Measurements from ENCODE around the gene ABCG1. TPM values are rescaled to one million over a fixed set of nuclear protein-coding genes. Genes with fewer than 3 reads are reported as not detected.
A peak's percentile ranks its signal among the peaks of the same experiment; 100 is the strongest.

The ABCG1 gene
- total RNA-seq, 1 donor from 2014 or later, result 156 TPM

DNA sequence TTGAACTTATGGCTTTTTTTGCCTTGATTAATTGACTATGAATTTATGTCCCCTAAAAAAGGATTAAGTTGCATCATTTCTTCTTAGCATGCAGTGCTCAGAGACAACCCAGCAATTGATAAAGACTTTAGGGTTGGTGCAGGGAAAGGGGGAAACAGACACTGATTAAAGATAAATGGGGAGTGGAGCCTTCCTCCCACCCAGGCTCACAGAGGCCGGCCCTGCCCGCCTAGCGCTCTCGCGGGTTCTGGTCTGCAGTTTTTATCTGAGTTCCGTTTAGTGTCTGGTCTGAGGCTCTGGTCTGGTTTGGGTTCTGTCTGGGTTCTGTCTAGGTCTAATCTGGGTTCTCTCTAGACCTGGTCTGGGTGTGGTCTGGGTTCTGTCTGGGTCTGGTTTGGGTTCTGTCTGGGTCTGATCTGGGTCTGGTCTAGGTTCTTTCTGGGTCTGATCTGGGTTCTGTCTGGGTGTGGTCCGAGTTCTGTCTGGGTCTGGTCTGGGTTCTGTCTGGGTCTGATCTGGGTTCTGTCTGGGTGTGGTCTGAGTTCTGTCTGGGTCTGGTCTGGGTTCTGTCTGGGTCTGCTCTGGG, 48.1 kb downstream of the ABCG1 start:
- no peak for DNase-seq (ENCODE audit: low read depth in 2 of 2)

DNA sequence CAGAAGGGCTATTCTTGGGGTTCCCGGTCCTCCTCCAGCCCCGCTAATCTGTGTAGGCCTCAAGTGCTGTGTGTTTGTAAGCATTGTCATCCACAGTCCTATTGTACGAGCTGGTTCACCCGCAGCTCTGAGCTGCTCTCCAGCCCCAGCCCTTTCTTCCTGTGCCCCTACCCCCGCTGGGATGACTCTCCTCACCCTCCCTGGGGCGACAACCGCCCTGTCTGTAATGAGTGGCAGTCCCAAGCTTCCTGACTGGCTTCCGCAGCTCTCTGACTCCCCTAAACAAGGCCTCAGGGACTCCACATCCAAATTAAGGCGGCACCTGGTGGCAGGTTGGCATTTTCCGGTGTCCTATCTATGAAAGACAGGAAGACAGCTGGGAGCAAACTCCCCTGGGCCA, 50.4 kb downstream of the ABCG1 start:
- peak in 1 of 2 donors; percentile 45 for DNase-seq (ENCODE audit: low read depth in 2 of 2)

DNA sequence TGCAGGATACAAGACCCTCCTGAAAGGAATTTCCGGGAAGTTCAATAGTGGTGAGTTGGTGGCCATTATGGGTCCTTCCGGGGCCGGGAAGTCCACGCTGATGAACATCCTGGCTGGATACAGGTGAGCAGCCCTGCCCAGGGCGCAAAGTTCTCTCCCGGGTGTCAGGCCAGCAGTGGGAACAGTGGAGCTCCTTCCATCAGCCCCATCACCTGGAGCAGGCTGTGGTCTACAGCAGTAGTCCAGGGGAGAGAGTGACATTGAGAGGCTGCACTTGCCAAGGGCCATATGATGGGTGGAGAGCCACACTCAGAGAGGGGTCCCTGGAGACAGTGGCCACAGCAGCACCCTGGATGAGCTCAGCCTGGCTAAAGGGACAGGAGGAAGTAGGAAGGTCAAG, 52.1 kb downstream of the ABCG1 start:
- no peak for DNase-seq (ENCODE audit: low read depth in 2 of 2)

DNA sequence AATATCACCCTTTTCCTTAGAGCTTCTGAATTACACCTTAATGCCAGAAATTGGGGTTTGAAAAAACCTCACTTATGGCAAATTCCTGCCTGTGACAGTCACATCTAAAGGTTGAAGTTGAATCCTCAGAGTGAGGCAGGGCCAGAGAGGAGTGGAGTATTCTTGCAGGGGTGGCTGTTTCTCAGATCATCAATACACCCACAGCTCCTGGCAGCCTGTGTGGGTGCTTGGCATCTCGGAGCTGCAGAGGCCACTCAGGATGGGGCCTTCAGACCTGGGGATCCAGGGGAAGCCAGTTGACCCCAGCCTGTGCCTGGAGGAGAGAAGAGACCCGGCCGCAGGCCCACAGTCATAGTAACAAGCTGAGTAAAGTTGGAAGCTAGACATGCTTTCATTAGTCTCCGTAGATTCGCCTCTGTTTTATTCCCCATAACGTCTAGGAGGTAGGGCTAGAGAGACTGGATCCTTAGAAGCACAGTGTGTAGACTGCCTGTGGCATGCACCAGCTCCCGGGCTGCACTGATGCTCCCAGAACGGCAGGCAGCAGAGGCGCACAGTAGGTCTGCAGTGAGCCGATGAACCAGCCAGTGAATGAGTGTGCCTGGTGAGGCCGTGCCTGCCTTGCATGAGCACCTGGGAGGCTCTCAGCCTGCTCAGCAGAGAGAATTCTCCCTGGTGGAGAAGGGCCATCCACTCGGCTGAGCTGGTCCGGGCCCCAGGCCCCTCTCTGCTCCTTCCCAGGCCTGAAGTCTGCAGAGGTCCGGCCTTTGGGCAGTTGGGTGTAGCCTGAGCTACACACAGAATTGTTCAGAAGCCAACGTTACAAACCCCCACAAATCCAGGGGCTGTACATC, 53.4 kb downstream of the ABCG1 start:
- DNase-seq (ENCODE audit: low read depth in 2 of 2), result no peak

DNA sequence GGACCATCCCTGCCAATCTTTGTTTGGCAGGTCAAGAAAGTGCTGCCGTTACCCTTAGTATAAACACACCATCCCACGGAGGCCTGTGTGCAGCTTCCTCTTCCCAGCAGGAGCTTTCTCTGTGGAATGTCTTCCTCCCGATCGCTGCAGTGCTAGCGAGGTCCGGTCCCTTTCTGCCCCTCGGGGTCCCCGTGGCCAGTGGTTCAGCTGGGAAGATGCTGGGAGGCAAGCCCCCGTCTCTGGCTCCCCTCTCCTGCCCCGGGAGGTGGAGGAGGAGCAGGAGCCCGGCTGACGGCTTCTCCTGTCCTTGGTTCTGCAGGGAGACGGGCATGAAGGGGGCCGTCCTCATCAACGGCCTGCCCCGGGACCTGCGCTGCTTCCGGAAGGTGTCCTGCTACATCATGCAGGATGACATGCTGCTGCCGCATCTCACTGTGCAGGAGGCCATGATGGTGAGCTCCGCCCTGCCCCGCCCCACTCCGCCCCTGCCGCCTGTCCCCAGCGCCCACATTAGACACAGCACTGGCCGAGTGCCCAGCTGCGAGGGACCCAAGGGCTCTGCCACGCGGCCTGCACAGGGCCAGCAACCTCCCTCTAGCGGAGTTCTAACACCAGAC, 54.2 kb downstream of the ABCG1 start:
- DNase-seq (ENCODE audit: low read depth in 2 of 2), result no peak

DNA sequence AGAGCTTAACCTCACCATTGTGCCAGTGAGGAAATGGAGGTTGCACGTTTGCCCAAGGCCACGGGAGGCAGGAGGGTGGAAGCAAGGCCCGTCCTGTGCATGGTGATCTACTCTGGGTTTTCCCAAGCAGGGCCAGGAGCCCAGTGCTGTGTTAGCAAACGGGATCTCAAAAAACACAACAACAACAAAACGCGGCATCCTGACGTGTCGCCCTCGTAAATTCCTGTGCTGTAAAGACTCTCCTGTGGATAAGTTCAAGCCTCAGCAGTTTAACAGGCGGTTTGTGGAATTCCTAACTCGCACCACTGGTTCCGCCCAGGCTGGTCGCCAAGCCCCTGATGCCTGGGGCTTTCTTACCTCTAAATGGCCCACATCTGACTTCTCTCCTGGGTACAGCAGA, 57.1 kb downstream of the ABCG1 start:
- DNase-seq (ENCODE audit: low read depth in 2 of 2), result no peak

DNA sequence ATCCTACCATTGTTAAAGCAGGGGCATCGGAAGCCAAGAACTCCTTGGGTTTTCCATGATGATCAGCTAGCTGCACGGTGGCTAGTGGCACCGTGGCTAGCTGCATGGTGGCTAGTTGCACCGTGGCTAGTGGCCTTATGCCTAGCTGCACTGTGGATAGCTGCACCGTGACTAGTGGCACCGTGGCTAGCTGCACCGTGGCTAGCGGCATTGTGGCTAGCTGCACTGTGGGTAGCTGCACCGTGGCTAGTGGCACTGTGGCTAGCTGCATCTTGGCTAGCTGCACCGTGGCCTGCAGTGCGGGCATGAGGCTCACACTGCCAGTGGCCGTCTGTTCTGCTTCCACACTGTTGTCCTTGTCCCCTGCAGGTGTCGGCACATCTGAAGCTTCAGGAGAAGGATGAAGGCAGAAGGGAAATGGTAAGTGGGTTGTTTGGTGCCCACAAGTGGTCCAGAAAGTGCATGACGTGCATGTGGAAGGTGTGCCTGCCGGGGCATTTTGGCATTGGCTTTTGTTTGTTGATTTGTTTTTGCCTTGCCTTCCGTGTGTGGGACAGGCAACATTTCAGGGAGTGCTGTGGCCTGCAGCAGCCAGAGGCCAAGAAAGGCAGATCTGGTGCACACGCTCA, 57.7 kb downstream of the ABCG1 start:
- no peak for DNase-seq (ENCODE audit: low read depth in 2 of 2)

DNA sequence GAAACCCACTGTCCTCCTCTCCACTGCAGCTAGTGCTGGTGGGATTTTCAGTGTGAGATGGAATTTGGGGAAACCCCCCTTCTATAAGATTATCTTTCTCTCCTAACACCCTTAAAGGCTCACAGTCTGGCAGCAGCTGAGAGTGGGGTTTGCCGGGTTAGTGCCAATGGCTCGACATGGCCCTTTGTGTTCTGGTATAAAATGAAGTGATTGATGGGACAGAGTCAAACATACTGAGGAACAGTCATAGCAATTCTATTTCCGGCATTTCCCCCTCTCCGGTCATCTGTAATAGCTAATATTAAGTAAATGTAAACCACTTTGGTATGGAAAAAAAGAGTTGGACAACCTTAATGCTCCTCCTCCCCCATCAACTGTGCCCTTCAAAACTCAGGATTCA, 58.7 kb downstream of the ABCG1 start:
- DNase-seq (ENCODE audit: low read depth in 2 of 2), result peak; percentile 67 to 89

DNA sequence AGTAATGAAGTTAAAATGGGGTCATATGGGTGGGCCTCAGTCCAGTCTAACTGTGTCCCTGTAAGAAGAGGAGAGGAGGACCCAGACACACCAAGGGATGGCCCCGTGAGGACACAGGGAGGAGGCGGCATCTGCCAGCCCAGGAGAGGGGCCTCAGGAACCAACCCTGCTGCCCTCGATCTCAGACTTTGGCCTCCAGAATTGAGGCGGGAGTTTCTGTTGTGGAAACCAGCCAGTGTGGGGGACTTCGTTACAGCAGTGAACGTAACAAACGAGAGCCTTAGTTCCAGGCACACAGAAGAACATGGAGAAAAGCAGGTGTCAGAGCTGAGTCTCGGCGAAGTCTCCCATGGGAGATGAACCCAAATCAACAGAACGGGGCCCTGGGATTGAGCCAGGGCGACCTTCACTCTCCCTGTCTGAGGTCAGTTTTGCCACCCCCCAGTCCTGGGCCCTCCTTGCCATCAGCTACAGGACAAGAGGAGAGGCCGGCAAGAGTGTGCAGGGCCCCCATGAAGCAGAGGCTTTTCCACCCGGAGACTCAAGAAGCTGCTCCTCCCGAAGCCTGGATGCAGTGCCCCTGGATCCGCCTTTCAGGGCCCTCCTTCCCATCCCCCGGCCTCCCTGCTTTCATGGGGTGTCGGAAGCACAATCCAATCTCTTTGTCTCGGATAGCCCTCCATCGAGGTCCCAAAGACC, 59.7 kb downstream of the ABCG1 start:
- DNase-seq (ENCODE audit: low read depth in 2 of 2), result no peak

DNA sequence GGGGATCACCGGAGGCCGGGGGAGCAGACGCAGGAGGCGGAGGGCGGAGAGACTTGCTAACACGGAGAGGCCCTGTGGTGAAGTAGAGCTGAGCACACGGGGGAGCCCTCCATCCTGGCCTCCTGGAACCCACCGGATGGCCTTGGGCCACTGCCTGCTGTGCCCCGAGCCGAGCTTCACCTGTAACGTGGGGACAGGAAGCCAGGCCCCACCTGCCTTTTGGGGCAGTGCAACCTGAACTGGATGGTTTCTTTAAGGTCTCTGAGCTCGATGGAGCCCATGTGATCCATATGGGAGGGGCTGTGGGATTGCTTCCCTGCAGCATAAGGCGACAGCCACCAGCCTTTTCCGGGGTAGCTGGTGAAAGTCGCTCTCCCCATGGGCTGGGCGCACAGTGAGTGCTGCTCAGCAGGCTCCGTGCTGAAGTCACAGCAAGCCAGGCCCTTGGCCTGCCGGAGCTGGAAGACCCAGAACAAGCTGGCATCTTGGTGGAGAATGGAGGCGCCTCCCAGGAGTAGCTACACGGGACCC, 60.5 kb downstream of the ABCG1 start:
- no peak for DNase-seq (ENCODE audit: low read depth in 2 of 2)

DNA sequence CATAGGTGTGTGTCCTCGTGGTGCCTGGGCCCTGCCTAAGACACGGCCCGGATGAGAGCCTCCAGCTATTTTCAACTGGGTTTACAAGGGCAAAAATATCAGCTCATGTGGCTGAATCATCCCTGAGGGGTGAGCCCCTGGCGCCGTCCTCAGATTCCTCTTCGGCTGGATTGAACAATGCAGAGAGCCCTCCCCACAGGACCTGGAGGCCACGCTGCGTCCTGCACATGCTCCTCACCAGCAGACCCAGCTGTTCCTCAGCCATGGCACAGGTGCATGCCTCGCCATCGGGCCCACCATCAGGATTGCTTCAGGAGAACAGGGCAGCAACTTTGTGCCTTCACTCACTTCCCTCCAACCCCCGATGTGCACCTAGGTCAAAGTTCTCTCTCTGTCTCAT, 60.9 kb downstream of the ABCG1 start:
- no peak for DNase-seq (ENCODE audit: low read depth in 2 of 2)

DNA sequence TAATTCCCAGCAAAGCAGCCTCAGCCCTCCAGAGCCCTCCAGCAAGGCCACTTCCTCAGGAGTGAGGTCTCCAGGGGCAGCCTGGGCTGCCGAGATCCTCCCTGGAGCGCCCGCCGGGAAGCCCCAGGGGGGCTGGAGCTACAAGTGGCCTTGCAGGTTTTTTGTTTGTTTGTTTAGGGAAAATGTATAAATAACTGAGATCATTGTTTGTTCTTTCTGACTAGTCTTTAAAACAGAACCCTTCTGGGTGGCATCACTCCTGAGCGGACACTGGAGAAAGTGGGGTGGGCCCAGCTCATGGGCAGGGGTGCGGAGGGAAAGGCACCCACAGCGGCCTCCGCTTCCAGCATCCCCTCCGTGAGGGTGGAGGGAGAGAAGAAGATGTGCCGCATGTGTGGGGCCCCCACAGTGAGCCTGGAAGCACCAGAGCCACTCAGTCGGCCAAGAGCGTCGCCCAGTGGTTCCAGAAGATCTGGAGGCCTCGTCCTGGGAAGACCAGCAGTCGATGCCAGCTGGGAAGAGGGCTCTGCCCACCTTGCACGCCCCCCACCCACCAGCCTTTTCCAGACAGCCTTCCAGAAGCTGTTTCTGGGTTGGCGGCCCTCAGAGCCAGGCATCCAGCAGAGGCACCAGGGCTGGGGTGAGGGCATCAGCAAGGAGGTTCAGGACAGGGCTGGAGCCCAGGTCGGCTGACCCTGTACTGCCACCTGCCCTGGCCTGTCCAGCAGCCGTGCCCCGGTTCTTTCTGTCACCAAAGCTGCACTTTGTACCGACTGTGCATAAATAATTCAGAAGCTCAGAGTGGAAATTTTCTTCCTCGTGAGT, 61.6 kb downstream of the ABCG1 start:
- DNase-seq (ENCODE audit: low read depth in 2 of 2), result no peak

DNA sequence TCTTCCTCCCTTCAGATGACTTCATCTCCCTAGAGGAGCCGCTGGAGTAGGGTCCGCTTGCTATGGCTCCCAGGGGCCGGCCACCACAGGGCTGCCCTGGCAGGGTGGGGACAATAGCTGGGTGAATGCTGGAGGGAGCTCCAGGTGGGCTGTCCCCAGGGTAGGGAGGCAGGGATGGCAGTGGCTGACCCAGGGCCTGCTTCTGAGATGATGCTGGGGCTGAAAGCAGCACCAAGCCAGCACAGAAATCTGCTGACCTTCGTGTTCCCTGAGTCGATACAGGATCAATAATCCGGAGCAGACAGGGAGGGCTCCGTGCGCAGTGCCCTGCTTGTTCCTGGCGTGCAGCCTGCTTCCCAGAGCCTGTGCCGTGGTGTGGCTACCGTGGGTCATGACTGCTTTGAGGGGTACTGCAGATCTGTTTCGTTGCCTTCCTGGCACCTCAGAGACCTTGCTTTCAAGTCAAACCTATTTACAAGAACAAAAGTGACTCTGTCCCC, 62.3 kb downstream of the ABCG1 start:
- no peak for DNase-seq (ENCODE audit: low read depth in 2 of 2)

DNA sequence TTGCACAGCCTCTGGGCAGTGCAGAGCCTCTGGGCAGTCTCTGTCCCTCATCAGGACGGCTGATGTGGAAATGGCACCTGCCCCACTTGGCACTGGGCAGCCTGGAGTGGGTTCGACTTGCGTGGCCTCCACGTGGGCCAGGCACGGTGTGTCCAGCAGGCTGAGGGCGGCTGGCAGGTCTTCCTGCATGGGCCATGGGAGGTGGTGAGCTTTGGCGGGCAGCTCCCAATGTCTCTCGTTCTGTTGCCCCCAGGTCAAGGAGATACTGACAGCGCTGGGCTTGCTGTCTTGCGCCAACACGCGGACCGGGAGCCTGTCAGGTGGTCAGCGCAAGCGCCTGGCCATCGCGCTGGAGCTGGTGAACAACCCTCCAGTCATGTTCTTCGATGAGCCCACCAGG, 63.1 kb downstream of the ABCG1 start:
- DNase-seq (ENCODE audit: low read depth in 2 of 2), result no peak

DNA sequence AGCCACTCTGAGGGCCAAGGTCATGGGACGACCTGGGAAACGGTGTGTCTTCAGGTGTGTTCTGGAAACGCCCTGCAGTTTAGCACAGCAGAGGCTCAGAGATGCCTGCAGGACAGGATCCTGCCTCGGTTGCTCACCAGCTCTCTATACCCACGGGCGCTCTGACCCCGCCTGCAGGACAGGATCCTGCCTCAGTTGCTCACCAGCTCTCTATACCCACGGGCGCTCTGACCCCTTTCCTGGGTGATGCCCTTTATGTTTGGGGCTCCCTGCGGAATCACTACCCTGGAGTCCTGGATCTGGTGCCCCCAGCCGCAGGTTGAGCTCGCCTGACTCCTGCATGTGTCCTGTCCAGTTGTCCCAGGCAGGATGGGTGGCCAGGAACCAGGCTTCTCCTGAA, 63.8 kb downstream of the ABCG1 start:
- DNase-seq (ENCODE audit: low read depth in 2 of 2), result no peak

DNA sequence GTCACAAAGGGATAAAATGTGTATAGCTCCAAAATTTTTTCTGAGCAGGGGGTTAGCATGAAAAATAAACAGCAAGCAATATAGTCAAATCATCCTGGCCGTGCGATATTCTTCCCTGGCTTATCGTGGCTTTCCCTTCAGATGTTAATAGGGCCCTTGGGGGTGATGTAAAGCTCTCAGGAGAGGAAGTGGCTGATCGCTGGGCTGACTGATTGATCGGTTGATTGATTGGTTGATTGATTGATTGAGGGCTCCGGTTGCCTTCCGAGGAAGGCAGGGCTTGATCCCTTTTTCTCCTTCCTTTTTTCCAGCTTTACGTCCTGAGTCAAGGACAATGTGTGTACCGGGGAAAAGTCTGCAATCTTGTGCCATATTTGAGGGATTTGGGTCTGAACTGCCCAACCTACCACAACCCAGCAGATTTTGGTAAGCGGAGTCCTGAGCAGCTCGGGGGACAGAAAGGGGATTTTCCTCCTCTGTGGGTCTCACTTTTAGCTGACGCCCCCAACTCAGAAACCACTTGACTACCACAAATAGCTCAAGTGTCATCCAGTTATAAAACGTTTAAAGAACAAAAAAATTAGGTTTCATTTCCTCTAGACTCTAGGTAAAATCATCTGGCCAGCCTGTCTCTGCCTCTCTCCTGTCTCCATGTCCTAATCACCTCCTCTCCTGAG, 66.8 kb downstream of the ABCG1 start:
- no peak for DNase-seq (ENCODE audit: low read depth in 2 of 2)

DNA sequence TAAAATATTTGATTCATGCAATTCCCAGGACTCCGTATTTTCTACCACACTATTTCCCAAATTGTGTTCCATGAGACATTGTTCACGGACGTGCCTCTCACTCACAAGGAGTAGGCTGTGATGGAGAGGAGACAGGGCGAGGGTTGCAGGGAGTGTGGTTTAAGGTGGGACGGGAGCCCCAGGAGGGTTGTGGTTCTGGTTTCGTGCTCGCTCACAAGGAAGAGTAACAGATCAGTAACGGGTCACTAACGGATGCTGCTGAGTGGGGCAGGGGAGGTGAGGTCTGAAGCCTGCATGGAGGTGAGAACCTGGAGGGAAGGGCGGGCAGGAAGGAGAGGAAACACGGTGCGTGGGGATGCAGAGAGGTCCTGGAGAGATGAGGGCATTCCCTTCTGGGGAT, 67.5 kb downstream of the ABCG1 start:
- no peak for DNase-seq (ENCODE audit: low read depth in 2 of 2)

DNA sequence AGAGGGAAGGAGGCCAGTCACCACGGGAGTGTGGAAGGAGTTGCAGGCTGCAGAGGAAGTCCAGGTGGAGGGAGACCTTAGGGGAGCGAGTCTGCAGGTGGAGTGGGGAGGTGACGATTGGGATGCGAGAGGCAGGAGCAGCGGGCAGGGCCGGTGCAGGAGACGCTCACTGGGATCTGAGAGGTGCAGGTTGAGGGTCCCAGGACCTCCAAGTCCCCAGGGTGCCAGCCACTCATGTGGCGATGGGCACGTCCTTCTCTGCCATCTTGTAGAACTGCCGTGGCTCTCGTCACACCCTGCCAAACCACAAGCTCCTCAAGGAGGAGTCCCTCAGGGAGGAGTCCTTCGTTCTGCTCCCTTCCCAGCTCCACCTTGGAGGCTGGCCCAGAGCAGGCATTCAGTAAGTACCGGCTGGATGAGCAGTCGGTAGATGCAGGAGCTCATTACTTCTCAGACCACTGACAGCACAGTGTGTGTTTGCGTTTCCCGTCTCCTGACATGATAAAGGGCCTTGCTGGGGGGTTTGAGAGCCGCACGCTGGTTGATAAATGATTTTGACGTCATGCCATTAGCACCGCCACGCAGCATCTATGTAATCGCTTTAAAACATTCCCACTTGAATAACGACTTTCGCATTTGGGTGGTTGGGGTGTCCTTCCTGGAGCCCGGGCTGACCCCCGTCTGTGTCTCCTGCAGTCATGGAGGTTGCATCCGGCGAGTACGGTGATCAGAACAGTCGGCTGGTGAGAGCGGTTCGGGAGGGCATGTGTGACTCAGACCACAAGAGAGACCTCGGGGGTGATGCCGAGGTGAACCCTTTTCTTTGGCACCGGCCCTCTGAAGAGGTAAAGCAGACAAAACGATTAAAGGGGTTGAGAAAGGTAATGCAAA, 68.5 kb downstream of the ABCG1 start:
- no peak for DNase-seq (ENCODE audit: low read depth in 2 of 2)

DNA sequence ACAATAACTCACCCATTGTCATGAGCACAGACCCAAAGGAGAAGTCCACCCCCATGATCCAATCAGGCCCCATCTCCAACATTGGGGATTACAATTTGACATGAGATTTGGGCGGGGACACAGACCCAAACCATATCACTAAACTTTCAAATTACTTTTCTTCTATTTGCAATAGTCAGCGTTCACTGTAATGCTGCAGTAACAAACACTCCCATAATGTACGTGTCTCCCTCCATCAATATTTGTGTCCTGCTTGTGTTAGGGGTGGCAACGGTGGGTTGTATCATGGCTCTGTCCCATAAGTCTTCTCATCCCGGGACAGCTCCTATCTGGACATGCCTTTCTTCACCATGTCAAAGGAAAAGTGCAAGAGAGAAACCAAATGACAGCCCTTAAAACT, 70.0 kb downstream of the ABCG1 start:
- DNase-seq (ENCODE audit: low read depth in 2 of 2), result no peak
